Psoas muscle (tissue), 8 donors: ENCODE measurements around the gene WFDC10B. TPM values are rescaled to one million over a fixed set of nuclear protein-coding genes. Genes with fewer than 3 reads are reported as not detected.

Source experiments
- ATAC-seq, 4 donors: fragments of 200-7000 bp; cut with Tn5 transposase; one replicate each; pipeline ENCODE4 v1.9.1; 2020; ENCODE audit warnings: moderate library complexity in 3 of 4, mild to moderate bottlenecking in 2 of 4
- DNase-seq, 2 donors: peaks; one replicate each; pipeline ENCODE4 v3.0.0-alpha.2; 2020
- H3K27ac ChIP-seq: fragments of 200-600 bp; one replicate; pipeline ENCODE4 v1.8.0; 2022
- H3K27me3 ChIP-seq, 3 donors: fragments of 200-600 bp in 1 of 3; one replicate each; pipeline versions ENCODE4 v1.6.1 to v1.8.0; 2013 to 2022; ENCODE audit warnings: low read length in 2 of 3, mild to moderate bottlenecking in 2 of 3, moderate library complexity in 1 of 3; ENCODE audit not compliant: insufficient read depth in 3 of 3
- H3K36me3 ChIP-seq, 2 donors: fragments of 200-600 bp in 1 of 2; one replicate each; pipeline versions ENCODE4 v1.6.1 to v1.8.0; 2013 to 2022; ENCODE audit warnings: low read depth in 1 of 2, mild to moderate bottlenecking in 1 of 2, moderate library complexity in 1 of 2; ENCODE audit not compliant: insufficient read depth in 1 of 2
- H3K4me1 ChIP-seq: fragments of 200-600 bp; one replicate; pipeline ENCODE4 v1.8.0; 2022
- H3K4me3 ChIP-seq: fragments of 200-600 bp; one replicate; pipeline ENCODE4 v1.8.0; 2022; ENCODE audit warnings: mild to moderate bottlenecking
- H3K9me3 ChIP-seq: fragments of 200-600 bp; one replicate; pipeline ENCODE4 v1.8.0; 2022
- WGBS, 3 donors: extraction: QIAGEN DNeasy Blood & Tissue Kit; methylation state at CpG; one replicate each; pipeline versions ENCODE4 v1.1.6 to v1.1.7; 2013; 5-methylcytosine and 5-hydroxymethylcytosine counted together
- intact Hi-C, 2 donors: fragments of 100-400 bp; cut with DNase I; formaldehyde crosslinking; loops; one replicate each; pipeline versions ENCODE4 v1.11.0 to v1.14.2; 2022
- polyA plus RNA-seq, 3 donors: library from polyadenylated mRNA; stranded (reverse); fragments of 200-250 nt; gene quantifications; one replicate each; pipeline ENCODE4 v1.2.3, GENCODE V29; 2013
- total RNA-seq, 4 donors: library from RNA; stranded (reverse); fragmentation: NEBNext Ultra II Directional in 2 of 4; extraction: Animal tissue kit (Norgen Biotek cat#: 25700) in 2 of 4; gene quantifications; one replicate each; pipeline versions ENCODE4 v1.2.1 to v1.2.4, GENCODE V29; 2021 to 2023
- TF ChIP-seq, protein P1 (sequence below): fragments of 200-600 bp; IDR thresholded peaks from one replicate; pipeline ENCODE4 v1.8.0; 2022; ENCODE audit warnings: antibody characterized with exemption
- donor health status: healthy with polysubstance abuse.
- donor health status: DM: no; HTN: no; CAD: no; lungs with moderate emphysema.
- donor health status: Bipolar disorder and iron deficiency.
- donor health status: healthy.
- donor health status: DM: yes; HTN: yes; CAD: no.
- donor health status: DM: no; HTN: no; CAD: no.
- donor health status: DM: no; HTN: no; CAD: no.
- donor health status: DM: yes; HTN: yes; CAD: no.

WFDC10B gene
- total and polyA plus RNA-seq, 7 donors: not detected

DNA sequence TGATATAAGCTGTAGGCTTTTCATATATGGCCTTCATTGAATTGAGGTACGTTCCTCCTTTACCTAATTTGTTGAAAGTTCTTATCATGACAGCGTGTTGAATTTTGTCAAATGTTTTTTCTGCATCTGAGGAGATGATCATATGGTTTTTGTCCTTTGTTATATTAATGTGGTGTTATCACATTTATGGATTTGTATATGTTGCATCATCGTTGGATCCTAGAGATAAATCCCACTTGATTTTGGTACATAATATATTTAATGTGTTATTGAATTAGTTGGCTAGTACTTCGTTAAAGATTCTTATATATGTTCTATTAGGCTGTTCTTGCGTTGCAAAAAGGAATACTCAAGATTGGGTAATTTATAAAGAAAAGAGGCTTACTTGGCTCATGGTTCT, 65.1 kb downstream of the WFDC10B start:
- no peaks in the 10 kb centered on the region for H3K9me3 ChIP-seq
- no peaks in the 10 kb centered on the region for H3K27me3 ChIP-seq
- intact Hi-C loops: no loop called here
- H3K36me3 ChIP-seq: no peaks in the 10 kb centered on the region
- TF ChIP-seq, protein P1, sequence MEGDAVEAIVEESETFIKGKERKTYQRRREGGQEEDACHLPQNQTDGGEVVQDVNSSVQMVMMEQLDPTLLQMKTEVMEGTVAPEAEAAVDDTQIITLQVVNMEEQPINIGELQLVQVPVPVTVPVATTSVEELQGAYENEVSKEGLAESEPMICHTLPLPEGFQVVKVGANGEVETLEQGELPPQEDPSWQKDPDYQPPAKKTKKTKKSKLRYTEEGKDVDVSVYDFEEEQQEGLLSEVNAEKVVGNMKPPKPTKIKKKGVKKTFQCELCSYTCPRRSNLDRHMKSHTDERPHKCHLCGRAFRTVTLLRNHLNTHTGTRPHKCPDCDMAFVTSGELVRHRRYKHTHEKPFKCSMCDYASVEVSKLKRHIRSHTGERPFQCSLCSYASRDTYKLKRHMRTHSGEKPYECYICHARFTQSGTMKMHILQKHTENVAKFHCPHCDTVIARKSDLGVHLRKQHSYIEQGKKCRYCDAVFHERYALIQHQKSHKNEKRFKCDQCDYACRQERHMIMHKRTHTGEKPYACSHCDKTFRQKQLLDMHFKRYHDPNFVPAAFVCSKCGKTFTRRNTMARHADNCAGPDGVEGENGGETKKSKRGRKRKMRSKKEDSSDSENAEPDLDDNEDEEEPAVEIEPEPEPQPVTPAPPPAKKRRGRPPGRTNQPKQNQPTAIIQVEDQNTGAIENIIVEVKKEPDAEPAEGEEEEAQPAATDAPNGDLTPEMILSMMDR: no peak
- H3K27ac ChIP-seq: no peak overlapping the region
- WGBS, 3 donors: 85 to 88% (median 85%) methylated on average over 5 of the region's 5 CpGs
- ATAC-seq: no peak
- H3K4me3 ChIP-seq: no peak overlapping the region
- DNase-seq: no peak
- H3K4me1 ChIP-seq: no peaks in the 10 kb centered on the region

DNA sequence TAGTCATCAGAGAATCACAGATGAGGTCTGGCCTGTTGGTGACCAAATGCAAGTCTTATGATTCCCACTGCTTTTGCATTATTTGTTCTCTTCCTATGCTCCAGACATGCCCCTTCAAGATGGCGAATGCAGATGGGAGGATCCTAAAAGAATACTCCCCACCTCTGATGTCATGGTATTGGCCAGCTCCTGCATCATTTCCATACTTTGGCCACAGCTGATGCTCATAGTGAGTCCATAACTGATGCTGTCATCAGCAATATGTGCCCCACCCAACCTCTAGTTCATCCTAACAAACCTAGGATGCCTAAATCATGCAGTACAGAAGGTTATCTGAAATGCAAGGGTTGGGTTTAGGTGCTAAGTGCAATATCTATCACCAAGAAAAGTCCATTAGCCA, 68.3 kb downstream of the WFDC10B start:
- ATAC-seq (no peak), DNase-seq (no peak)
- no peaks in the 10 kb centered on the region for H3K9me3 ChIP-seq
- H3K27me3 ChIP-seq: no peaks in the 10 kb centered on the region
- WGBS, 3 donors: 85 to 100% (median 94%) methylated on average over 1 of the region's 1 CpG
- no peak overlapping the region for H3K27ac ChIP-seq
- no peaks in the 10 kb centered on the region for H3K4me1 ChIP-seq
- H3K4me3 ChIP-seq: no peak overlapping the region
- TF ChIP-seq, protein P1: no peak
- intact Hi-C loops: no loop called here
- no peaks in the 10 kb centered on the region for H3K36me3 ChIP-seq

Other genes starting within 250 kb of the WFDC10B start
- gene WFDC2, start 235.3 kb downstream of the WFDC10B start, total RNA-seq: under 1 TPM in 2 of 4 donors, not detected in 2; 0.44 to 0.74 TPM
- under 1 TPM in 2 of 3 donors, not detected in 1; 0.22 to 0.31 TPM for gene WFDC2, start 235.3 kb downstream of the WFDC10B start, polyA plus RNA-seq
- not detected for gene SPINT3, start 189.4 kb downstream of the WFDC10B start, total RNA-seq
- not detected for gene SPINT3, start 189.4 kb downstream of the WFDC10B start, polyA plus RNA-seq
- gene WFDC6, start 165.5 kb downstream of the WFDC10B start, total RNA-seq: not detected
- not detected for gene WFDC6, start 165.5 kb downstream of the WFDC10B start, polyA plus RNA-seq
- not detected for gene EPPIN, start 157.6 kb downstream of the WFDC10B start, total RNA-seq
- not detected for gene EPPIN, start 157.6 kb downstream of the WFDC10B start, polyA plus RNA-seq
- not detected for gene WFDC8, start 125.7 kb downstream of the WFDC10B start, total RNA-seq
- not detected for gene WFDC8, start 125.7 kb downstream of the WFDC10B start, polyA plus RNA-seq
- gene WFDC10A, start 75.3 kb downstream of the WFDC10B start, total RNA-seq: not detected
- gene WFDC10A, start 75.3 kb downstream of the WFDC10B start, polyA plus RNA-seq: not detected
- gene WFDC9, start 73.7 kb downstream of the WFDC10B start, total RNA-seq: not detected
- gene WFDC9, start 73.7 kb downstream of the WFDC10B start, polyA plus RNA-seq: not detected
- gene WFDC11, start 34.8 kb downstream of the WFDC10B start, total RNA-seq: not detected
- not detected for gene WFDC11, start 34.8 kb downstream of the WFDC10B start, polyA plus RNA-seq
- not detected for gene WFDC13, start 3.0 kb downstream of the WFDC10B start, total RNA-seq
- gene WFDC13, start 3.0 kb downstream of the WFDC10B start, polyA plus RNA-seq: not detected
- gene SPINT4, start 17.3 kb upstream of the WFDC10B start, total RNA-seq: not detected
- gene SPINT4, start 17.3 kb upstream of the WFDC10B start, polyA plus RNA-seq: not detected
- 1 to 10 TPM in 1 of 4 donors, under 1 TPM in 2, not detected in 1; 0.64 to 1.2 (median 0.73) TPM for gene WFDC3, start 86.9 kb upstream of the WFDC10B start, total RNA-seq
- under 1 TPM; 0.51 to 0.79 (median 0.61) TPM for gene WFDC3, start 86.9 kb upstream of the WFDC10B start, polyA plus RNA-seq
- 10 to 100 TPM; 40.6 to 56.7 (median 44.9) TPM for gene DNTTIP1, start 86.9 kb upstream of the WFDC10B start, total RNA-seq
- gene DNTTIP1, start 86.9 kb upstream of the WFDC10B start, polyA plus RNA-seq: 10 to 100 TPM; 28.3 to 56.8 (median 53.9) TPM
- gene UBE2C, start 107.6 kb upstream of the WFDC10B start, total RNA-seq: under 1 TPM; 0.32 to 0.42 (median 0.38) TPM
- under 1 TPM in 2 of 3 donors, not detected in 1; 0.35 to 0.40 TPM for gene UBE2C, start 107.6 kb upstream of the WFDC10B start, polyA plus RNA-seq
- 1,000 to 10,000 TPM; 1,390 to 3,666 (median 2,654) TPM for gene TNNC2, start 122.3 kb upstream of the WFDC10B start, total RNA-seq
- over 10,000 TPM in 1 of 3 donors, 1,000 to 10,000 TPM in 2; 2,508 to 10,677 (median 9,192) TPM for gene TNNC2, start 122.3 kb upstream of the WFDC10B start, polyA plus RNA-seq
- 10 to 100 TPM; 22.3 to 44.9 (median 31.6) TPM for gene SNX21, start 128.8 kb upstream of the WFDC10B start, total RNA-seq
- gene SNX21, start 128.8 kb upstream of the WFDC10B start, polyA plus RNA-seq: 10 to 100 TPM in 2 of 3 donors, 1 to 10 TPM in 1; 8.7 to 63.9 (median 21.2) TPM
- gene ACOT8, start 152.4 kb upstream of the WFDC10B start, total RNA-seq: 10 to 100 TPM; 20.3 to 29.6 (median 24.9) TPM
- 10 to 100 TPM; 20.2 to 32.9 (median 29.3) TPM for gene ACOT8, start 152.4 kb upstream of the WFDC10B start, polyA plus RNA-seq
- gene ZSWIM3, start 152.6 kb upstream of the WFDC10B start, total RNA-seq: 1 to 10 TPM; 1.4 to 2.7 (median 1.5) TPM
- 1 to 10 TPM; 1.1 to 2.0 (median 1.5) TPM for gene ZSWIM3, start 152.6 kb upstream of the WFDC10B start, polyA plus RNA-seq
- gene ZSWIM1, start 176.2 kb upstream of the WFDC10B start, total RNA-seq: 1 to 10 TPM; 6.1 to 10.0 (median 7.7) TPM
- gene ZSWIM1, start 176.2 kb upstream of the WFDC10B start, polyA plus RNA-seq: 1 to 10 TPM; 3.5 to 5.3 (median 4.9) TPM
- gene SPATA25, start 182.6 kb upstream of the WFDC10B start, total RNA-seq: 1 to 10 TPM; 1.3 to 2.7 (median 1.9) TPM
- gene SPATA25, start 182.6 kb upstream of the WFDC10B start, polyA plus RNA-seq: 1 to 10 TPM; 1.0 to 2.7 (median 1.6) TPM
- gene NEURL2, start 186.2 kb upstream of the WFDC10B start, total RNA-seq: 10 to 100 TPM in 1 of 4 donors, 1 to 10 TPM in 3; 5.3 to 11.8 (median 8.2) TPM
- 1 to 10 TPM; 4.3 to 8.0 (median 7.2) TPM for gene NEURL2, start 186.2 kb upstream of the WFDC10B start, polyA plus RNA-seq
- 10 to 100 TPM; 43.0 to 55.4 (median 47.3) TPM for gene CTSA, start 186.3 kb upstream of the WFDC10B start, total RNA-seq
- 10 to 100 TPM; 41.3 to 59.8 (median 51.8) TPM for gene CTSA, start 186.3 kb upstream of the WFDC10B start, polyA plus RNA-seq
- 10 to 100 TPM; 19.0 to 38.0 (median 33.9) TPM for gene PLTP, start 207.1 kb upstream of the WFDC10B start, total RNA-seq
- 10 to 100 TPM in 2 of 3 donors, 1 to 10 TPM in 1; 7.9 to 14.4 (median 13.1) TPM for gene PLTP, start 207.1 kb upstream of the WFDC10B start, polyA plus RNA-seq
- 10 to 100 TPM; 24.7 to 46.7 (median 32.0) TPM for gene PCIF1, start 229.7 kb upstream of the WFDC10B start, total RNA-seq
- gene PCIF1, start 229.7 kb upstream of the WFDC10B start, polyA plus RNA-seq: 10 to 100 TPM; 26.0 to 41.3 (median 29.7) TPM